K562 (cell line): ENCODE measurements around the gene CENPQ. TPM values are rescaled to one million over a fixed set of nuclear protein-coding genes. Genes with fewer than 3 reads are reported as not detected.

ENCODE experiments used
- BCLAF1 ChIP-seq, 2 experiments: fragments of 450-650 bp in 1 of 2; IDR thresholded peaks; 2 replicates each; pipeline ENCODE4 v1.6.1; 2011 to 2017; ENCODE audit warnings: low read depth in 2 of 2, antibody characterized with exemption in 1 of 2, borderline replicate concordance in 1 of 2, low read length in 1 of 2, mild to moderate bottlenecking in 1 of 2, mixed read lengths in 1 of 2; ENCODE audit not compliant: control insufficient read depth in 1 of 2
- BHLHE40 ChIP-seq: IDR thresholded peaks from 2 replicates; pipeline ENCODE4 v1.6.1; 2011; ENCODE audit warnings: low read length, improper control_type of control experiment
- PHTF2 ChIP-seq: fragments of 250-450 bp; sonication (Bioruptor Pico); IDR thresholded peaks from 2 replicates; pipeline ENCODE4 v1.5.0; 2021; ENCODE audit warnings: mild to moderate bottlenecking
- RNF2 ChIP-seq: sonication (generic); IDR thresholded peaks from 2 replicates; pipeline ENCODE4 v1.6.1; 2016
- SIN3A ChIP-seq, 2 experiments: fragments of 150-350 bp in 1 of 2; IDR thresholded peaks; 2 replicates each; pipeline ENCODE4 v1.6.1; 2011 to 2016; ENCODE audit warnings: borderline replicate concordance in 2 of 2, low read depth in 2 of 2, low read length in 2 of 2, mild to moderate bottlenecking in 2 of 2, moderate library complexity in 2 of 2; ENCODE audit not compliant: control insufficient read depth in 1 of 2
- SNIP1 ChIP-seq: fragments of 450-650 bp; IDR thresholded peaks from 2 replicates; pipeline ENCODE4 v1.7.1; 2017; ENCODE audit warnings: low read depth, mild to moderate bottlenecking
- TCF7 ChIP-seq: sonication (generic); IDR thresholded peaks from 2 replicates; pipeline ENCODE4 v1.6.1; 2016; ENCODE audit warnings: antibody characterized with exemption, borderline replicate concordance
- TCFL5 ChIP-seq: fragments of 250-450 bp; sonication (Bioruptor Pico); conservative IDR thresholded peaks from 2 replicates; pipeline ENCODE4 v1.6.1; 2021; ENCODE audit warnings: mild to moderate bottlenecking, moderate library complexity, matching md5 sums
- ZNF134 ChIP-seq: fragments of 250-450 bp; sonication (Bioruptor Pico); conservative IDR thresholded peaks from 2 replicates; pipeline ENCODE4 v1.4.0; 2020
- ZNF407 ChIP-seq: fragments of 450-650 bp; IDR thresholded peaks from 2 replicates; pipeline ENCODE4 v1.6.1; 2016; ENCODE audit warnings: low read depth
- ZNF764 ChIP-seq: fragments of 250-450 bp; sonication (Bioruptor Pico); IDR thresholded peaks from 2 replicates; pipeline ENCODE4 v1.4.0; 2020; ENCODE audit warnings: low read depth, mild to moderate bottlenecking, moderate library complexity
- polyA plus RNA-seq, 8 experiments: library from polyadenylated mRNA; depleted of rRNA in 4 of 8; stranded (reverse) in 5 of 8; unstranded in 3 of 8; fragments of >200 nt; fragmentation: Nextera tagmentation in 2 of 8; fragmentation: Illumina TruSeq in 1 of 8; extraction: Ambion mirVana in 2 of 8; extraction: Trizol in 1 of 8; gene quantifications; 2 replicates each; pipeline versions ENCODE4 v1.2.1 to v1.2.3, GENCODE V29; 2011 to 2014; ENCODE audit warnings: inconsistent platforms in 1 of 8, missing spikeins in 1 of 8
- total RNA-seq, 7 experiments: library from RNA; depleted of rRNA in 6 of 7; stranded (reverse); fragments of >200 nt in 6 of 7; fragmentation: Illumina TruSeq in 2 of 7; extraction: Trizol in 2 of 7; gene quantifications; 2 replicates each; pipeline versions ENCODE4 v1.2.1 to v1.2.3, GENCODE V29; 2011 to 2021; ENCODE audit warnings: low replicate concordance in 1 of 7

Gene CENPQ
- total and polyA plus RNA-seq, 9 of the 15 experiments (the other 6 are each of a cell fraction or from before 2014, with no cell fraction given) = 12.7 to 48.3 (median 26.4) TPM

GRCh38 chr6:49462927-49463611 lies at the start of gene CENPQ, which contains the start of gene MMUT (continued):
- TF ChIP-seq ZNF407 (no peak), SNIP1 (no peak), TCFL5 (no peak), ZNF764 (CRISPR knock-in tag) (no peak), RNF2 (peak; percentile 24; the same call in 1 of the 2 replicates), BCLAF1 (IDR thresholded peaks at IDR 0.05; ENCODE audit: borderline replicate concordance in 1 of 2, control insufficient read depth in 1 of 2, low read depth in 2 of 2, low read length in 1 of 2) (no peak), PHTF2 (no peak), SIN3A (IDR thresholded peaks at IDR 0.05; ENCODE audit: borderline replicate concordance in 2 of 2, control insufficient read depth in 1 of 2, low read depth in 2 of 2, low read length in 2 of 2) (peak; percentile 83 to 99), TCF7 (no peak), BHLHE40 (no peak), ZNF134 (CRISPR knock-in tag) (no peak)
